HCT116 (cell line): Measurements from ENCODE around the gene MPV17. TPM values are rescaled to one million over a fixed set of nuclear protein-coding genes. Genes with fewer than 3 reads are reported as not detected.

ENCODE experiments used
- ATAC-seq: fragments of 200-7000 bp; cut with Tn5 transposase; 2 replicates; pipeline ENCODE4 v1.9.1; 2020; ENCODE audit warnings: mild to moderate bottlenecking, moderate library complexity
- BruUV-seq: library from RNA; stranded (reverse); fragments of 400-500 nt; replicated peaks from 2 replicates; lab custom pipeline; 2021; lab: Mats Ljungman, UMichigan
- CTCF ChIA-PET: fragments of 300-600 bp; sonication (Branson Sonifier 250); formaldehyde crosslinking; loops from one replicate; lab custom pipeline; 2021; ENCODE audit warnings: antibody characterized with exemption; lab: Charles Lee
- POLR2A ChIA-PET: fragments of 300-600, 350-600 bp; sonication (Branson Sonifier 250); formaldehyde crosslinking; loops from one replicate; lab custom pipeline; 2021; ENCODE audit warnings: antibody characterized with exemption; lab: Charles Lee
- RAD21 ChIA-PET, 2 experiments: fragments of 300-600 bp; sonication (Branson Sonifier 250); formaldehyde crosslinking; loops; one replicate each; lab custom pipeline; 2023; ENCODE audit warnings: low total read pairs in 2 of 2; ENCODE audit not compliant: uncharacterized antibody in 2 of 2, unreplicated experiment in 2 of 2, low non-redundant PET in 1 of 2; lab: Charles Lee
- DNase-seq: peaks from one replicate; pipeline ENCODE4 v3.0.0-alpha.2; 2010; ENCODE audit warnings: low read depth, low spot score
- H2AFZ ChIP-seq: fragments of 200-600 bp; shearing (Covaris generic), sonication (generic); 2 replicates; pipeline ENCODE4 v1.6.1; 2017; ENCODE audit warnings: low read depth, mixed run types, mixed read lengths, antibody characterized with exemption, low read length; ENCODE audit not compliant: poor library complexity, severe bottlenecking
- H3K27ac ChIP-seq: 2 replicates; pipeline ENCODE4 v1.5.1; 2012; ENCODE audit warnings: low read depth, low read length
- H3K27me3 ChIP-seq: fragments of 200-600 bp; sonication (generic); 2 replicates; pipeline ENCODE4 v1.6.1; 2016; ENCODE audit warnings: mixed run types, low read length, mixed read lengths; ENCODE audit not compliant: insufficient read depth
- H3K36me3 ChIP-seq, 2 experiments: fragments of 200-500 bp in 1 of 2; fragments of 200-600 bp in 1 of 2; sonication (Bioruptor generic) in 1 of 2; sonication (generic) in 1 of 2; 2 replicates each; pipeline versions ENCODE4 v1.5.1 to v1.6.1; 2014 to 2016; ENCODE audit warnings: low read length in 2 of 2, inconsistent platforms in 1 of 2, mixed read lengths in 1 of 2, mixed run types in 1 of 2; ENCODE audit not compliant: insufficient read depth in 2 of 2, control insufficient read depth in 1 of 2
- H3K4me1 ChIP-seq, 2 experiments: fragments of 200-600 bp in 1 of 2; sonication (generic) in 1 of 2; 2 replicates each; pipeline versions ENCODE4 v1.5.1 to v1.6.1; 2012 to 2017; ENCODE audit warnings: low read length in 2 of 2, inconsistent platforms in 1 of 2, mild to moderate bottlenecking in 1 of 2, mixed read lengths in 1 of 2, mixed run types in 1 of 2, moderate library complexity in 1 of 2; ENCODE audit not compliant: insufficient read depth in 2 of 2, control insufficient read depth in 1 of 2
- H3K4me2 ChIP-seq: fragments of 200-600 bp; sonication (generic); 2 replicates; pipeline ENCODE4 v1.6.1; 2017; ENCODE audit warnings: mixed run types, low read length, mixed read lengths
- H3K4me3 ChIP-seq, 2 experiments: fragments of 200-600 bp in 1 of 2; sonication (generic) in 1 of 2; replicated peaks in 1 of 2; 2 replicates each; pipeline ENCODE4 v1.5.1; 2011 to 2016; ENCODE audit warnings: low read length in 2 of 2, control low read depth in 1 of 2, low read depth in 1 of 2, mild to moderate bottlenecking in 1 of 2, mixed read lengths in 1 of 2, mixed run types in 1 of 2
- H3K79me2 ChIP-seq: fragments of 200-600 bp; sonication (generic); 2 replicates; pipeline ENCODE4 v1.6.1; 2017; ENCODE audit warnings: mild to moderate bottlenecking, mixed run types, low read length, moderate library complexity, mixed read lengths; ENCODE audit not compliant: insufficient read depth
- H3K9ac ChIP-seq: fragments of 200-600 bp; sonication (generic); 2 replicates; pipeline ENCODE4 v1.6.1; 2016; ENCODE audit warnings: low read length, mixed read lengths
- H3K9me2 ChIP-seq: fragments of 200-600 bp; sonication (generic), shearing (Covaris generic); 2 replicates; pipeline ENCODE4 v1.6.1; 2017; ENCODE audit warnings: mixed run types, mild to moderate bottlenecking, moderate library complexity; ENCODE audit not compliant: insufficient read depth
- H3K9me3 ChIP-seq, 2 experiments: fragments of 200-500 bp in 1 of 2; fragments of 200-600 bp in 1 of 2; sonication (Bioruptor generic) in 1 of 2; sonication (generic) in 1 of 2; 2 replicates each; pipeline ENCODE4 v1.6.1; 2014 to 2017; ENCODE audit warnings: low read length in 2 of 2, mixed read lengths in 2 of 2, inconsistent platforms in 1 of 2, low read depth in 1 of 2, mild to moderate bottlenecking in 1 of 2, mixed run types in 1 of 2, moderate library complexity in 1 of 2; ENCODE audit not compliant: control insufficient read depth in 1 of 2, insufficient read depth in 1 of 2
- H4K20me1 ChIP-seq: fragments of 200-600 bp; sonication (generic), shearing (Covaris generic); 2 replicates; pipeline ENCODE4 v1.6.1; 2017; ENCODE audit warnings: mixed run types, mild to moderate bottlenecking, moderate library complexity; ENCODE audit not compliant: insufficient read depth
- CEBPB ChIP-seq: IDR thresholded peaks from 2 replicates; pipeline ENCODE4 v1.6.1; 2012; ENCODE audit warnings: low read depth
- POLR2A ChIP-seq: IDR thresholded peaks from 2 replicates; pipeline ENCODE4 v1.7.0; 2011; ENCODE audit warnings: borderline replicate concordance; ENCODE audit not compliant: insufficient read depth, insufficient read length; ENCODE audit errors: extremely low read depth
- POLR2AphosphoS5 ChIP-seq: IDR thresholded peaks from 2 replicates; pipeline ENCODE4 v1.6.1; 2011; ENCODE audit warnings: mild to moderate bottlenecking, low read depth, low read length, moderate library complexity
- REST ChIP-seq: IDR thresholded peaks from 2 replicates; pipeline ENCODE4 v1.6.1; 2012; ENCODE audit warnings: low read depth
- YY1 ChIP-seq: IDR thresholded peaks from 2 replicates; pipeline ENCODE4 v1.6.1; 2011; ENCODE audit warnings: low read length, low read depth, moderate library complexity, mild to moderate bottlenecking; ENCODE audit not compliant: insufficient replicate concordance; ENCODE audit errors: extremely low read depth
- ZFX ChIP-seq: fragments of 450-650 bp; IDR thresholded peaks from 2 replicates; pipeline ENCODE4 v1.6.1; 2017
- intact Hi-C: fragments of 100-400 bp; cut with micrococcal nuclease; formaldehyde crosslinking; loops from 2 replicates; pipeline ENCODE4 v1.10.0; 2022
- total RNA-seq: library from RNA; stranded (reverse); gene quantifications from one replicate; pipeline ENCODE4 v1.2.1, GENCODE V29; 2021; ENCODE audit not compliant: unreplicated experiment

The MPV17 gene
- total RNA-seq, 1 experiment from 2014 or later, result 55.4 TPM

GRCh38 chr2:27262379-27263286 is 60.3 kb downstream of the MPV17 start, which contains the start of gene SLC30A3:
TSS of gene SLC30A3 (minus strand) at chr2:27263047. CDS start at chr2:27262906, 141 bp downstream.
- Histone ChIP-seq H4K20me1 (no peaks in the 10 kb centered on the region), H3K36me3 (0 out of 4 replicates have a peak, but pooled peaks cover 0 to 2% of the 10 kb centered on the region in 2 experiments), H2AFZ (no peak within 1 kb of the TSS), H3K4me1 (peaks cover 19 to 37% of the 10 kb centered on the region in 2 experiments), H3K27ac (peak within 1 kb of the TSS; percentile 58; the same call in 1 of the 2 replicates), H3K79me2 (peaks cover 13% of the 10 kb centered on the region; the same call in 1 of the 2 replicates), H3K9ac (peak within 1 kb of the TSS; percentile 79), H3K9me2 (no peaks in the 10 kb centered on the region), H3K27me3 (peaks cover 13% of the 10 kb centered on the region; the same call in 1 of the 2 replicates), H3K4me3 (peak within 1 kb of the TSS; percentile 73 to 84), H3K9me3 (no peaks in the 10 kb centered on the region), H3K4me2 (peak within 1 kb of the TSS; percentile 99)
- peak; percentile 32 for TF ChIP-seq YY1
- TF ChIP-seq CEBPB, result no peak
- TF ChIP-seq ZFX, result peak; percentile 76
- TF ChIP-seq POLR2A, result peak; percentile 72
- TF ChIP-seq POLR2AphosphoS5, result peak; percentile 96
- no peak for TF ChIP-seq REST
- POLR2A ChIA-PET, result interaction anchor here (1.1 to 1.8 kb wide), 4 partner anchors 10 to 30 kb away, joined by 3 to 6 read pairs (median 4); no protein-coding TSS in a partner anchor
- RAD21 ChIA-PET, result interaction anchor here in 1 of 2 experiments (1.0 kb wide), 1 partner anchor 40 kb away, joined by 4 read pairs; no protein-coding TSS in a partner anchor
- ATAC-seq (peak; percentile 81), DNase-seq (peak; percentile 44)
- CTCF ChIA-PET, result interaction anchor here (1.0 to 1.6 kb wide), 3 partner anchors 18 to 40 kb away, joined by 3 to 6 read pairs (median 4); no protein-coding TSS in a partner anchor
- BruUV-seq, result no TSS peak
- intact Hi-C loops, result loop anchor here (5.0 kb wide), 1 partner anchor 60 kb away; the partner anchor contains the start of gene MPV17
